H9 (cell line): ENCODE measurements around the gene LBHD2. TPM values are rescaled to one million over a fixed set of nuclear protein-coding genes. Genes with fewer than 3 reads are reported as not detected.

Source experiments
- DNase-seq: peaks from one replicate; pipeline ENCODE4 v3.0.0-alpha.2; 2017
- H2AFZ ChIP-seq: one replicate; pipeline ENCODE4 v1.6.1; 2013; ENCODE audit warnings: mild to moderate bottlenecking, low read length, control low read depth, moderate library complexity
- H2AK5ac ChIP-seq: 2 replicates; pipeline ENCODE4 v1.6.1; 2013; ENCODE audit warnings: low read length, control low read depth, mixed read lengths; ENCODE audit not compliant: insufficient read length
- H2BK120ac ChIP-seq: one replicate; pipeline ENCODE4 v1.6.1; 2013; ENCODE audit warnings: low read depth, mild to moderate bottlenecking, low read length, control low read depth, inconsistent platforms; ENCODE audit not compliant: poor library complexity, severe bottlenecking
- H2BK12ac ChIP-seq: 2 replicates; pipeline ENCODE4 v1.6.1; 2013; ENCODE audit warnings: low read length, control low read depth, mixed read lengths, low read depth; ENCODE audit not compliant: insufficient read length
- H2BK15ac ChIP-seq: 2 replicates; pipeline ENCODE4 v1.6.1; 2013; ENCODE audit warnings: low read depth, low read length, control low read depth
- H2BK20ac ChIP-seq: one replicate; pipeline ENCODE4 v1.6.1; 2013; ENCODE audit warnings: low read depth, mild to moderate bottlenecking, low read length, control low read depth, inconsistent platforms; ENCODE audit not compliant: poor library complexity, severe bottlenecking
- H2BK5ac ChIP-seq: 2 replicates; pipeline ENCODE4 v1.6.1; 2013; ENCODE audit warnings: low read length, control low read depth, mixed read lengths; ENCODE audit not compliant: insufficient read length
- H3K14ac ChIP-seq: 2 replicates; pipeline ENCODE4 v1.6.1; 2013; ENCODE audit warnings: low read length, control low read depth; ENCODE audit not compliant: insufficient read depth
- H3K18ac ChIP-seq: 2 replicates; pipeline ENCODE4 v1.6.1; 2013; ENCODE audit warnings: low read depth, mild to moderate bottlenecking, mixed read lengths, low read length, control low read depth; ENCODE audit not compliant: insufficient read length
- H3K23ac ChIP-seq: 2 replicates; pipeline ENCODE4 v1.6.1; 2013; ENCODE audit warnings: low read length, control low read depth, mixed read lengths, low read depth; ENCODE audit not compliant: insufficient read length
- H3K23me2 ChIP-seq: 2 replicates; pipeline ENCODE4 v1.6.1; 2013; ENCODE audit warnings: low read depth, mild to moderate bottlenecking, mixed read lengths, low read length, control low read depth; ENCODE audit not compliant: insufficient read length, poor library complexity, severe bottlenecking
- H3K27ac ChIP-seq: 2 replicates; pipeline ENCODE4 v1.5.1; 2013; ENCODE audit warnings: low read length, control low read depth, mixed read lengths, low read depth; ENCODE audit not compliant: insufficient read length
- H3K27me3 ChIP-seq: 2 replicates; pipeline ENCODE4 v1.6.1; 2013; ENCODE audit warnings: low read length, control low read depth, inconsistent platforms; ENCODE audit not compliant: insufficient read depth
- H3K4ac ChIP-seq: 2 replicates; pipeline ENCODE4 v1.6.1; 2013; ENCODE audit warnings: low read depth, mild to moderate bottlenecking, control low read depth, inconsistent platforms, low read length, moderate library complexity
- H3K4me1 ChIP-seq: 2 replicates; pipeline ENCODE4 v1.6.1; 2013; ENCODE audit warnings: low read length, control low read depth, inconsistent platforms; ENCODE audit not compliant: insufficient read depth
- H3K4me2 ChIP-seq: 2 replicates; pipeline ENCODE4 v1.6.1; 2013; ENCODE audit warnings: low read length, control low read depth, mixed read lengths; ENCODE audit not compliant: insufficient read length, insufficient read depth
- H3K56ac ChIP-seq: 2 replicates; pipeline ENCODE4 v1.6.1; 2013; ENCODE audit warnings: low read depth, mild to moderate bottlenecking, mixed read lengths, low read length, control low read depth; ENCODE audit not compliant: insufficient read length
- H3K79me1 ChIP-seq: 2 replicates; pipeline ENCODE4 v1.6.1; 2013; ENCODE audit warnings: low read depth, mild to moderate bottlenecking, moderate library complexity, low read length, control low read depth, inconsistent platforms; ENCODE audit not compliant: insufficient read depth, poor library complexity, severe bottlenecking
- H3K79me2 ChIP-seq: 2 replicates; pipeline ENCODE4 v1.6.1; 2013; ENCODE audit warnings: low read length, control low read depth, inconsistent platforms; ENCODE audit not compliant: insufficient read depth
- H3K9ac ChIP-seq: 2 replicates; pipeline ENCODE4 v1.6.1; 2013; ENCODE audit warnings: low read length, control low read depth, mixed read lengths; ENCODE audit not compliant: insufficient read length; ENCODE audit errors: extremely low read depth
- H3K9me3 ChIP-seq: one replicate; pipeline ENCODE4 v1.6.1; 2013; ENCODE audit warnings: low read depth, low read length, inconsistent platforms; ENCODE audit not compliant: control insufficient read depth
- H3T11ph ChIP-seq: one replicate; pipeline ENCODE4 v1.6.1; 2013; ENCODE audit warnings: mild to moderate bottlenecking, low read length, control low read depth, inconsistent platforms
- H4K20me1 ChIP-seq: one replicate; pipeline ENCODE4 v1.6.1; 2013; ENCODE audit not compliant: control insufficient read depth, insufficient read length, insufficient read depth
- H4K5ac ChIP-seq: 2 replicates; pipeline ENCODE4 v1.6.1; 2013; ENCODE audit warnings: low read depth, mild to moderate bottlenecking, mixed read lengths, low read length, control low read depth; ENCODE audit not compliant: insufficient read length
- H4K8ac ChIP-seq: replicated peaks from 2 replicates; pipeline ENCODE4 v1.6.1; 2013; ENCODE audit warnings: low read length, control low read depth, mixed read lengths, low read depth; ENCODE audit not compliant: insufficient read length
- H4K91ac ChIP-seq: 2 replicates; pipeline ENCODE4 v1.6.1; 2013; ENCODE audit warnings: low read depth, mild to moderate bottlenecking, moderate library complexity, mixed read lengths, low read length, control low read depth; ENCODE audit not compliant: insufficient read length
- H3K27ac Mint-ChIP-seq, 3 experiments: 2 replicates in 2 of 3; 3 replicates in 1 of 3; pipeline ENCODE4 v1.8.0; 2020 to 2021; ENCODE audit warnings: mixed read lengths in 3 of 3, mild to moderate bottlenecking in 1 of 3, moderate library complexity in 1 of 3
- H3K27me3 Mint-ChIP-seq: 2 replicates; pipeline ENCODE4 v1.8.0; 2021; ENCODE audit warnings: low read depth, mild to moderate bottlenecking, moderate library complexity, mixed read lengths
- H3K36me3 Mint-ChIP-seq, 3 experiments: 2 replicates in 2 of 3; 3 replicates in 1 of 3; pipeline ENCODE4 v1.8.0; 2020 to 2021; ENCODE audit warnings: low read depth in 3 of 3, mixed read lengths in 3 of 3; ENCODE audit not compliant: insufficient read depth in 1 of 3
- H3K4me1 Mint-ChIP-seq, 2 experiments: 2 replicates each; pipeline ENCODE4 v1.8.0; 2020; ENCODE audit warnings: mixed read lengths in 2 of 2
- H3K4me3 Mint-ChIP-seq, 2 experiments: 2 replicates in 1 of 2; 3 replicates in 1 of 2; pipeline ENCODE4 v1.8.0; 2020 to 2021; ENCODE audit warnings: mild to moderate bottlenecking in 2 of 2, mixed read lengths in 2 of 2, moderate library complexity in 1 of 2
- H3K9me3 Mint-ChIP-seq, 2 experiments: 2 replicates in 1 of 2; 3 replicates in 1 of 2; pipeline ENCODE4 v1.8.0; 2020; ENCODE audit warnings: mild to moderate bottlenecking in 2 of 2, mixed read lengths in 2 of 2, moderate library complexity in 1 of 2
- CTCF ChIP-seq: fragments of 200-600 bp; sonication (generic); conservative IDR thresholded peaks from 3 replicates; pipeline ENCODE4 v1.8.0; 2021; ENCODE audit warnings: antibody characterized with exemption, mild to moderate bottlenecking
- WGBS: extraction: QIAGEN DNeasy Blood & Tissue Kit; methylation state at CpG from one replicate; pipeline ENCODE4 v1.1.7; 2013; ENCODE audit warnings: missing lambda C conversion rate, low lambda C conversion rate, mixed read lengths; ENCODE audit not compliant: insufficient read length; ENCODE audit errors: extremely low coverage; 5-methylcytosine and 5-hydroxymethylcytosine counted together
- total RNA-seq: library from RNA; stranded (reverse); gene quantifications from 2 replicates; pipeline ENCODE4 v1.2.1, GENCODE V29; 2021

LBHD2 gene
- total RNA-seq, 1 experiment from 2014 or later: not detected

DNA sequence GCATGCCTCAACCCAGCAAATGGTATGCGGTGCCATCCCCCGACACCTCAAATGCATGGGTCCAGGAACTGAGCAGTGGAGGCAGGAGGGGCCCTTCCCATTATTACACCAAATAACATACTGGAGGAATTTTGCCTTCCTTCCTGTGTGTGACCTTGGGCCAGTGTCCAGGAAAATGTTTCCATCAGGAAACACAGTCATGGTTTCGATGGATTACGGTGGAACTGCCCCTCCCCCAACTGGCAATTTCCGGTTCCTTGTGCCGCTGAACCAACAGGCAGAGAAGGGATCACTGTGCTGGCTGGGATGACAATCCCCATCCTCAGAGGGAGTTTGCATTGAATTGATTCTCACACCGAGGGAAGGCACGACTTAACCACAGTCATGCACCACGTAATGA is 17.6 kb upstream of the LBHD2 start:
- H3K4me1 ChIP-seq: peaks cover 4% of the 10 kb centered on the region; the same call in 1 of the 2 replicates
- no peaks in the 10 kb centered on the region for H3K23me2 ChIP-seq
- Mint-ChIP-seq H3K9me3 (no peaks in the 10 kb centered on the region; a peak in 1 of 5 replicates), H3K36me3 (no peaks in the 10 kb centered on the region), H3K27me3 (peaks cover 5% of the 10 kb centered on the region), H3K4me3 (no peak overlapping the region), H3K27ac (no peak overlapping the region), H3K4me1 (peaks cover 0 to 7% of the 10 kb centered on the region in 2 experiments; a peak in 1 of 4 replicates)
- H3K79me2 ChIP-seq: no peaks in the 10 kb centered on the region
- H4K8ac ChIP-seq: no peak overlapping the region
- H2BK12ac ChIP-seq: no peak overlapping the region
- H3K27ac ChIP-seq: no peak overlapping the region
- H2AFZ ChIP-seq: no peak overlapping the region
- no peaks in the 10 kb centered on the region for H4K20me1 ChIP-seq
- no peak for DNase-seq
- H3K4ac ChIP-seq: no peak overlapping the region
- H3K14ac ChIP-seq: no peak overlapping the region
- no peak overlapping the region for H3K9ac ChIP-seq
- H3K79me1 ChIP-seq: no peaks in the 10 kb centered on the region
- no CpG with 5 or more reads among the region's 9 CpGs for WGBS
- no peak overlapping the region for H3K18ac ChIP-seq
- H3K4me2 ChIP-seq: no peak overlapping the region
- no peak overlapping the region for H3T11ph ChIP-seq
- no peak overlapping the region for H2BK15ac ChIP-seq
- H2BK120ac ChIP-seq: no peak overlapping the region
- no peak overlapping the region for H3K23ac ChIP-seq
- H4K5ac ChIP-seq: no peak overlapping the region
- H3K56ac ChIP-seq: no peak overlapping the region
- H4K91ac ChIP-seq: no peak overlapping the region
- no peaks in the 10 kb centered on the region for H3K9me3 ChIP-seq
- H2AK5ac ChIP-seq: no peak overlapping the region
- no peak overlapping the region for H2BK20ac ChIP-seq
- H2BK5ac ChIP-seq: no peak overlapping the region
- no peak for TF ChIP-seq CTCF
- no peaks in the 10 kb centered on the region for H3K27me3 ChIP-seq
